ENCODE measurements around the gene ZNF350.
"Not testable (repeated sequence)": the region's sequence is repeated elsewhere in the genome, so short reads cannot be mapped to it uniquely, and the experiment has no call there.

GRCh38 chr19:51980926-51981325 is 5.7 kb downstream of the ZNF350 start:
- TF ChIP-seq CTCF (IDR thresholded peaks at IDR 0.05; ENCODE audit: low read depth, low read length, missing input control); REST (IDR thresholded peaks at IDR 0.05); MAX (IDR thresholded peaks at IDR 0.05); TAF1 (conservative IDR thresholded peaks at IDR 0.05); JUND (IDR thresholded peaks at IDR 0.05); HNF4A (conservative IDR thresholded peaks at IDR 0.05); YY1 (IDR thresholded peaks at IDR 0.05); GABPA (IDR thresholded peaks at IDR 0.05 in 1 of 2, conservative IDR thresholded peaks at IDR 0.05 in 1 of 2); FOXA1 (IDR thresholded peaks at IDR 0.05); EGR1 (IDR thresholded peaks at IDR 0.05; ENCODE audit: low read depth in 2 of 2); HNF4G (IDR thresholded peaks at IDR 0.05); RAD21 (IDR thresholded peaks at IDR 0.05): not testable (repeated sequence)

Measured in liver (tissue), 3 donors.